Nephron (organoid): ENCODE data around the gene C20orf202.

ENCODE experiments used
- H3K27ac Mint-ChIP-seq, 3 experiments: 2 replicates each; pipeline ENCODE4 v1.8.0; 2020; ENCODE audit warnings: mixed read lengths in 3 of 3, mild to moderate bottlenecking in 2 of 3, moderate library complexity in 1 of 3
- H3K27me3 Mint-ChIP-seq: 2 replicates; pipeline ENCODE4 v1.8.0; 2021; ENCODE audit warnings: low read depth, mild to moderate bottlenecking, moderate library complexity, mixed read lengths
- H3K36me3 Mint-ChIP-seq: 2 replicates; pipeline ENCODE4 v1.8.0; 2020; ENCODE audit warnings: low read depth, mixed read lengths
- H3K4me1 Mint-ChIP-seq: 2 replicates; pipeline ENCODE4 v1.8.0; 2020; ENCODE audit warnings: mixed read lengths
- H3K4me3 Mint-ChIP-seq, 3 experiments: 2 replicates each; pipeline ENCODE4 v1.8.0; 2020; ENCODE audit warnings: mild to moderate bottlenecking in 3 of 3, mixed read lengths in 3 of 3, moderate library complexity in 2 of 3
- H3K9me3 Mint-ChIP-seq: 2 replicates; pipeline ENCODE4 v1.8.0; 2020; ENCODE audit warnings: mixed read lengths
- CTCF ChIP-seq, 3 experiments: fragments of 200-600 bp; sonication (generic); IDR thresholded peaks; one replicate each; pipeline ENCODE4 v1.5.0; 2021; ENCODE audit warnings: antibody characterized with exemption in 3 of 3; ENCODE audit not compliant: unreplicated experiment in 3 of 3

C20orf202 gene

GRCh38 chr20:1202762-1203504 is at the start of gene C20orf202:
TSS of gene C20orf202 (plus strand) at chr20:1203454. CDS start at chr20:1203586, 132 bp downstream.
- Mint-ChIP-seq H3K9me3 (no peaks in the 10 kb centered on the region), H3K36me3 (no peaks in the 10 kb centered on the region), H3K27ac (no peak within 1 kb of the TSS), H3K4me1 (no peaks in the 10 kb centered on the region), H3K27me3 (peaks cover 5% of the 10 kb centered on the region), H3K4me3 (no peak within 1 kb of the TSS)
- no peak for TF ChIP-seq CTCF (IDR thresholded peaks at IDR 0.05; ENCODE audit: unreplicated experiment in 3 of 3)

DNA sequence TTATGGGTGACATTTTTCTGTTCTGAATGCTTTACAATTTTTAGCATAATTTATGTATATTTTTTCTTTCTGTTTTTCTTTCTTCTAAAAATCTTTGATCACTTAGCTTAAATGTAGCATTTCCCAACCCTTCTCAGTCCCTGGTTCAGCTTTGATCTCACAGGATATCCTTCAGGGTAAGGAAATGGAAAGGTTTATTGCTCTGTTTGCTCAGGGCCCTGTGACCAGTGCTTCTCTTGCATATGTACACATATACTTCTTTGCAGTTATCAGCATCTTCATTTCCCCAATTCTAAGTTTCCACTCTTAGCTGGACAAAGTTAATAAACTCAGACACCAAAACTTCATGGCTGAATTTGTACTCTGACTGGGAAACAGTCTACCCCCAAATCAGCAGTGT is 49.0 kb upstream of the C20orf202 start:
- Mint-ChIP-seq H3K27me3 (no peaks in the 10 kb centered on the region), H3K4me3 (no peak overlapping the region), H3K27ac (no peak overlapping the region), H3K9me3 (peaks cover 9% of the 10 kb centered on the region), H3K36me3 (peaks cover 72% of the 10 kb centered on the region), H3K4me1 (no peaks in the 10 kb centered on the region)
- TF ChIP-seq CTCF (IDR thresholded peaks at IDR 0.05; ENCODE audit: unreplicated experiment in 3 of 3), result no peak

DNA sequence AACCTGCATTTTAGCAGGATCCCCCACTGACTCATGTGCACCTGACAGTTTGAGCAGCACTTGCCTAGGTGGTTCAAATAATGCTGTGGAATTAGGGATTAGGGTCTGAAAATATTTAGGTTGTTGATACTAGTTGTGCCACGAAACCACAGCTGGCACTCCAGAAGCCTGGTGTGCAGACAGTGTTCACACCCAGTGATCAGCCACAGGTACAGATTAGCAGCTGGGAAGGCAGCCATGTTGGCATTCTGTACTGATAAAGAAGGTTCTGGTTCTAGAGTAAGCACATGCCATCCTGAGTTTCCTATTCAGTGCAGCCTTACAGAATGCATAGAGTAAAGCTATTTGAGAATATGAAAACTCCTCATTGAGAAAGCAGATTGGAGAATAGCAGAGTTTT is 48.6 kb upstream of the C20orf202 start:
- no peak overlapping the region for H3K4me3 Mint-ChIP-seq
- no peaks in the 10 kb centered on the region for H3K27me3 Mint-ChIP-seq
- no peak for TF ChIP-seq CTCF (IDR thresholded peaks at IDR 0.05; ENCODE audit: unreplicated experiment in 3 of 3)
- H3K27ac Mint-ChIP-seq, result no peak overlapping the region
- no peaks in the 10 kb centered on the region for H3K4me1 Mint-ChIP-seq
- H3K9me3 Mint-ChIP-seq, result peaks cover 9% of the 10 kb centered on the region
- H3K36me3 Mint-ChIP-seq, result peaks cover 72% of the 10 kb centered on the region

DNA sequence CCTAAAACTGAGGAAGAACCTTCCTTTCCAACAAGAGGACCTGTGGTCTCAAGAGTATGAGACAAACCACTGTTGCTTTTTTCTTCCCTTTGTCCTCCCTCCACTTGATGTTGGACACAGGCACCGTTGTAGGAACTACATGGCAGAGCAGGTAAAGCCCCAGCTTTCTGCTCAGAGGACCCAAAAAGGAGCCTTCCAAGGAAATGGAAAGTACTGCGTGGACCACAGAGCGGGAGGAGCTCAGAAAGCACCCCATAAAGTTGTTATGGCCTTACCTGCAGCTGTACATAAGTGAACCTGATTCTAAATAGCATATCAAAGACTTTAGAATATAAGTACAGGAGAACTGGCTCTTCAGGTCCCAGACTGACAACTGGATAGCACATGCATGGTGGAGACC is 47.9 kb upstream of the C20orf202 start:
- no peak for TF ChIP-seq CTCF (IDR thresholded peaks at IDR 0.05; ENCODE audit: unreplicated experiment in 3 of 3)
- H3K9me3 Mint-ChIP-seq, result peaks cover 9% of the 10 kb centered on the region
- no peak overlapping the region for H3K27ac Mint-ChIP-seq
- H3K36me3 Mint-ChIP-seq, result peaks cover 68% of the 10 kb centered on the region
- no peaks in the 10 kb centered on the region for H3K4me1 Mint-ChIP-seq
- no peak overlapping the region for H3K4me3 Mint-ChIP-seq
- H3K27me3 Mint-ChIP-seq, result no peaks in the 10 kb centered on the region

- Mint-ChIP-seq H3K36me3 (peaks cover 55% of the 10 kb centered on the region), H3K4me3 (no peak overlapping the region), H3K27ac (no peak overlapping the region), H3K27me3 (no peaks in the 10 kb centered on the region), H3K4me1 (no peaks in the 10 kb centered on the region), H3K9me3 (peaks cover 7% of the 10 kb centered on the region)
- no peak for TF ChIP-seq CTCF (IDR thresholded peaks at IDR 0.05; ENCODE audit: unreplicated experiment in 3 of 3)
Observed at GRCh38 chr20:1160496-1160895, 42.8 kb upstream of the C20orf202 start.

GRCh38 chr20:1160991-1161390 is 42.3 kb upstream of the C20orf202 start:
- Mint-ChIP-seq H3K27ac (no peak overlapping the region), H3K27me3 (no peaks in the 10 kb centered on the region), H3K36me3 (peaks cover 55% of the 10 kb centered on the region), H3K4me1 (no peaks in the 10 kb centered on the region), H3K9me3 (peaks cover 4% of the 10 kb centered on the region), H3K4me3 (no peak overlapping the region)
- TF ChIP-seq CTCF (IDR thresholded peaks at IDR 0.05; ENCODE audit: unreplicated experiment in 3 of 3), result no peak
